ENCODE data around the gene PRG2. TPM values are rescaled to one million over a fixed set of nuclear protein-coding genes. Genes with fewer than 3 reads are reported as not detected.

The PRG2 gene
- total RNA-seq, 1 donor = not detected

DNA sequence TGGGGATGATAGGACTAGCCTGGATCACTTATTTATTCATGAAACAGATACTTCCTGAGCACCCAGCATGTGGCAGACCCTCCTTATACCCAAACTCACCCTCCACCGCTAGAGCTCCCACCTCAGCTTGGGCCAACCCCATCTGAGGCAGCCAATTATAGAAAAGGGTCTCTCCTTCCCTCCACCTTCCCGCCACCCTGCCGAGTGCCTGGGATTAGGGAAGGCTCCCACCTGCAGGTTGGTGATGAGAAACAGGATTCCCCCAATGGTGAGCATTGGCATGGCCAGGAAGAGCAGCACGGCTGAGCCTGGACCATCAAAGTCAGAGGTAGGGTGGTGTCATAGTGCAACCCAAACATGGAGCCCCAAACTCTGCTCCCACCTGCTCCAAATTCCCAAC lies 30.6 kb upstream of the PRG2 start:
- no peak overlapping the region for H3K4me3 ChIP-seq (ENCODE audit: low read depth, low read length)
- TF ChIP-seq, protein P1, sequence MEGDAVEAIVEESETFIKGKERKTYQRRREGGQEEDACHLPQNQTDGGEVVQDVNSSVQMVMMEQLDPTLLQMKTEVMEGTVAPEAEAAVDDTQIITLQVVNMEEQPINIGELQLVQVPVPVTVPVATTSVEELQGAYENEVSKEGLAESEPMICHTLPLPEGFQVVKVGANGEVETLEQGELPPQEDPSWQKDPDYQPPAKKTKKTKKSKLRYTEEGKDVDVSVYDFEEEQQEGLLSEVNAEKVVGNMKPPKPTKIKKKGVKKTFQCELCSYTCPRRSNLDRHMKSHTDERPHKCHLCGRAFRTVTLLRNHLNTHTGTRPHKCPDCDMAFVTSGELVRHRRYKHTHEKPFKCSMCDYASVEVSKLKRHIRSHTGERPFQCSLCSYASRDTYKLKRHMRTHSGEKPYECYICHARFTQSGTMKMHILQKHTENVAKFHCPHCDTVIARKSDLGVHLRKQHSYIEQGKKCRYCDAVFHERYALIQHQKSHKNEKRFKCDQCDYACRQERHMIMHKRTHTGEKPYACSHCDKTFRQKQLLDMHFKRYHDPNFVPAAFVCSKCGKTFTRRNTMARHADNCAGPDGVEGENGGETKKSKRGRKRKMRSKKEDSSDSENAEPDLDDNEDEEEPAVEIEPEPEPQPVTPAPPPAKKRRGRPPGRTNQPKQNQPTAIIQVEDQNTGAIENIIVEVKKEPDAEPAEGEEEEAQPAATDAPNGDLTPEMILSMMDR (IDR thresholded peaks at IDR 0.05; ENCODE audit: insufficient read depth, low read depth, low read length) = no peak
- no peak for DNase-seq (ENCODE audit: low read depth)

DNA sequence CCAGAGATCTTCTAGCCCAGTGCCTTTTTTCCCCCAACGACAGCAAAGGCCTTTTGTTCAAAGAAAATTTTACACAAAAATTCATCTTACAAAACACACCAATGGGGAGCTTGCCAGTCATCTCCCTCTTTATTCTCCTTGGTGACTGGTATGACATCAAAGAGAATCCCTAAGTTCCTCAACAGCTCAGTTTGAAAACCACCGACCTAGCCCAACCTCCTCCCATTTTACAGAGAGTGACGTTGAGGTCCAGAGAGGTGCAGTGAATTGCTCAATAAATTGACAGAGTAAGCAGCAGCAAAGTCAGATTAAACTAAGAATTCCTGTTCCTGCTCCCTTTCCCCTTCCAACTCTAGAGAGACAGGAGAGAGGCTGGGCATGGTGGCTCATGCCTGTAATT lies 28.7 kb upstream of the PRG2 start:
- TF ChIP-seq, protein P1 (IDR thresholded peaks at IDR 0.05; ENCODE audit: insufficient read depth, low read depth, low read length) = no peak
- DNase-seq (ENCODE audit: low read depth) = no peak
- H3K4me3 ChIP-seq (ENCODE audit: low read depth, low read length) = no peak overlapping the region

DNA sequence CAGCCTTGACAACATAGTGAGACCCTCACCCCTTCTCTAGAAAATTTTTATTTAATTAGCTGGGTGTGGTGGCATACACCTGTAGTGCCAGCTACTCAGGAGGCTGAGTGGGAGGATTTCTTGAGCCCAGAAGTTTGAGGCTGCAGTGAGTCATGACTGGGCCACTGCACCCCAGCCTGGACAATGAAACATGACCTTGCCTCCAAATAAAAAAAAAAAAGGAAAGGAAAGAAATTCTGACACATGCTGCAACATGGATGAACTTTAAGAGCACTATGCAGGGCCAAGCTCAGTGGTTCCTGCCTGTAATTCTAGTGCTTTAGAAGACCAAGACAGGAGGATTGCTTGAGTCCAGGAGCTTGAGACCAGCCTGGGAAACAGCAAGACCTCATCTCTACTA lies 27.7 kb upstream of the PRG2 start:
- no peak overlapping the region for H3K4me3 ChIP-seq (ENCODE audit: low read depth, low read length)
- no peak for DNase-seq (ENCODE audit: low read depth)
- TF ChIP-seq, protein P1 (IDR thresholded peaks at IDR 0.05; ENCODE audit: insufficient read depth, low read depth, low read length) = no peak

DNA sequence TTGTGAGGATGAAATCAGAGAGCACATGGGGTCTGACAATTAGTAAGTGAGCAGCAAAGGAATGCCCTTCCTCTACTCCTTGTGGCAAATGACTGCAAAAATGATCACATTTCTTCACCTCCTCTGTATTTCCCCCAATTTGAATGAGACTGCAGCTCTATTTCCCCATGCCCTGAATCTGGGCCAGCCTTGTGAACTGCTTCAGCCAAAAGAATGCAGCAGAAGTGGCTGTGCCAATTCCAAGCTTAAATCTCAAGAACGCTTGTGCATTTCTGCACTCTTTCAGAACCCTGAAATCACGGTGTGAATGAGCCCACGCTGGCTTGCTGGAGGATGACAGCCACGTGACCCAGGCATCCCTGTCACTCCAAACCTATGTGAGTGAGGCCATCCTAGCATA lies 26.6 kb upstream of the PRG2 start:
- DNase-seq (ENCODE audit: low read depth) = no peak
- no peak overlapping the region for H3K4me3 ChIP-seq (ENCODE audit: low read depth, low read length)
- TF ChIP-seq, protein P1 (IDR thresholded peaks at IDR 0.05; ENCODE audit: insufficient read depth, low read depth, low read length) = no peak

DNA sequence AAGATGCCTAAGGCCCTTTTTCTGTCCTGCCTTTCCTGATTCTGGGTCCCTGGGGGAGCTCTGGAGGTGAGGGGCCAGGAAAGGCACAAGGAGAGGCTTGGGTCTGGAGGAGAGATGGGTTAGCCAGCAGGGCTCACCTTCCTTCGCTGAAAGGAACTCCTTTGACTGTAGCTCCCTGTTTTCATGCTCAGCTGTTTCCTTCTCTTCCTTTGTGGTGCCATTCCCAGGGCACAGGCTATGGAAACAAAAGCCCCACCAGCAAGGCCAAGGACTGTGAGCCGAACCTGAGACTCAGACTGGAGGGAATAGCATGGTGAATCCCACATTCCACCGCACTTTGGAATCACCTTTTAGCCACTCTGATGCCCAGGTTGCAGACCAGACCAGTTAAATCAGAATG lies 26.0 kb upstream of the PRG2 start:
- no peak overlapping the region for H3K4me3 ChIP-seq (ENCODE audit: low read depth, low read length)
- TF ChIP-seq, protein P1 (IDR thresholded peaks at IDR 0.05; ENCODE audit: insufficient read depth, low read depth, low read length) = no peak
- no peak for DNase-seq (ENCODE audit: low read depth)

DNA sequence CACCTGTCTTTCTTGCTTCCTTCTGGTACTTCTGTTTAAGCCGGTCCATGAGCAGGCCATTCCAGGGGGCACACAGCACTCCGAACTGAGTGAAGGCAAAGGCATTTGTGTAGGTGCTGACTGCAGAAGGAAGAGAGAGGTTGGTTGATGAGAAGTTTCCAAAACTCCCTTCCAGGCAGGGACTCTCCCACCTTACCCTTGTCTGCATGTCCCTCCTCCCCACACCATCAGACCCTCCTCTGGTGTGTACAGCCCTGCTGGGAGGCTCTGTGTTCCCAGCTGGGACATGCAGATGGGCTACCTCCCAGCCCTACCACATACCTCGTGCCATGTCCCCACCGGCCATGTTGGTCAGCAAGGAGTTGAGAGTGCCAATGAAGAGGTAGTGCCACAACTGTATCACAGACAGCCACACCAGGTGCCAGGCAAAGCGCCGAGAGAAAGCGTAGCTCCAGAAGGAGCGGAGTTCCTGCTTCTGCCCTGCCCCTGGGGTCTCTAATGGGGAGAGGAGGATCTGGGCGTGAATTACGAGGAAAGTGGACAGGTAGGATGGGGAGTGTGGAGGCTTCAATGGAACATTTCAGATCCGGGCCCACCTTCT lies 24.3 kb upstream of the PRG2 start:
- TF ChIP-seq, protein P1 (IDR thresholded peaks at IDR 0.05; ENCODE audit: insufficient read depth, low read depth, low read length) = no peak
- DNase-seq (ENCODE audit: low read depth) = no peak
- no peak overlapping the region for H3K4me3 ChIP-seq (ENCODE audit: low read depth, low read length)

DNA sequence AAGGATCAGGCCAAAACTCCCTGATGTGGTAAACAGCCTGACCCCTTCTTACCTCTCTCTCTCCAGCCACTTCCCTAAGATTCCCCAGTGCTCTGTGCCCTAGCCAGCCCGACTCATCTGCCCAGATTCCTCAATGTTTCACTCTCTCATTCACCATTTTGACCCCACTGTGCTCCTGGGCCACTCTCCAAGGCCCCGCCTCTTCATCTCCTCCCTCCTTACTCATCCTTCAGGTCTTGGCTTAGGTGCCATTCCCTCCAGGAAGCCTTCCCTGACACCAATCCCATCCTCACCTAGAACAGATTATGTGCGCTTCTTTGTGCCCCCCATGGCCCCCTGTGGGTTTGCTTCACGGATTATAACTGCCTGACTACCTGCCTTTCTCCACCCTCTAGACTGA lies 23.2 kb upstream of the PRG2 start:
- TF ChIP-seq, protein P1 (IDR thresholded peaks at IDR 0.05; ENCODE audit: insufficient read depth, low read depth, low read length) = no peak
- no peak for DNase-seq (ENCODE audit: low read depth)
- H3K4me3 ChIP-seq (ENCODE audit: low read depth, low read length) = no peak overlapping the region

All from fibroblast of villous mesenchyme (primary cell).